NT2/D1 (cell line): ENCODE measurements around the gene TBX4.

Experiments used
- SUZ12 ChIP-seq: IDR thresholded peaks from 2 replicates; pipeline ENCODE4 v1.6.1; 2011; ENCODE audit not compliant: insufficient read length, insufficient read depth; ENCODE audit errors: extremely low read depth
- YY1 ChIP-seq: IDR thresholded peaks from 2 replicates; pipeline ENCODE4 v1.6.1; 2011; ENCODE audit not compliant: insufficient read length, insufficient read depth
- ZNF274 ChIP-seq: IDR thresholded peaks from 2 replicates; pipeline ENCODE4 v1.6.1; 2011; ENCODE audit warnings: mild to moderate bottlenecking, low read depth, low read length

- TF ChIP-seq SUZ12 (no peak), YY1 (no peak), ZNF274 (no peak)
These were observed 8.7 kb upstream of the TBX4 start for GRCh38 chr17:61443475-61443882.
